ENCODE results near the gene NUDT17. TPM values are rescaled to one million over a fixed set of nuclear protein-coding genes. Genes with fewer than 3 reads are reported as not detected.

Gene NUDT17
- total and polyA plus RNA-seq, 3 experiments from 2014 or later: 1.6 to 2.8 (median 2.2) TPM

DNA sequence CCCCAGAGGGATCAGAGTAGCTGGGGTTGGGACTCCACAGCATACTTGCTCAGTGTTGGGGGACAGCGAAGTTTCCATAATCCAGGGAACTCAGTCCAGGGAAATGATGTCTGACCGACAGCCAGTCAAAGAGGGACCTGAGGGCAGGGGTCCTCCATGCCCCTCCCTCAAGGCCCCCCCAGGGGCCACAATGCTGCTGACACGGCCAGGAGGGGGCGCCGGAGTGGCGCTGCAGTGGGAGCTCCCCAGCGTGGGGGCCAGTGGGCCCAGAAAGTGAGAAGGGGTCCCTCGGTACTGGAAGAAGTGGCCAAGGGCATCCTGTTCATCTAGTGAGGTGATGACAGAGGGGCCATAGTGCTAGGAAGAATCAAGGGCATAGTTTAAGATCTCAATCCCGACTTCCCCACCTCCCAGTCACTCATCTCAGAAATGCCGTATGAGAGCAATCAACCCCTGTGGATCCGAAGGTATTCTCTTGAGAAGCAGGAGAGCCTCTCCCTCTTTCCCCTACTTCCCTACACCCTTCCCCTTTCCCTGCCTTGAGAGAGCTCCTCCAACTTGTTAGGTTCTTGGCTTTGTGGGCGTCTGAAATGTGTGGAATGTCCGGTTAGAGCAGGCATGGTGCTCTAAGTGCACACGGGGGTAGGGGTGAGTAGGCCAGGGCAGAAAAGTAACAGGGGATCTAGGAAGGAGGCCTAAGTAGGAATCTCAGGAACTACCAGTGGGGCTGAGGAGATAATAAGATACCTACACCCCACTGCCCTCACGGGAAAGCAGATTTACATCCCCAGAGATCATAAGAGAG, 4.1 kb downstream of the NUDT17 start:
- POLR2A ChIA-PET: interaction anchor here (5.4 kb wide), 1 partner anchor 9 kb away, joined by 44 read pairs; the partner anchor contains the start of gene PIAS3
- DNase-seq: no peak

DNA sequence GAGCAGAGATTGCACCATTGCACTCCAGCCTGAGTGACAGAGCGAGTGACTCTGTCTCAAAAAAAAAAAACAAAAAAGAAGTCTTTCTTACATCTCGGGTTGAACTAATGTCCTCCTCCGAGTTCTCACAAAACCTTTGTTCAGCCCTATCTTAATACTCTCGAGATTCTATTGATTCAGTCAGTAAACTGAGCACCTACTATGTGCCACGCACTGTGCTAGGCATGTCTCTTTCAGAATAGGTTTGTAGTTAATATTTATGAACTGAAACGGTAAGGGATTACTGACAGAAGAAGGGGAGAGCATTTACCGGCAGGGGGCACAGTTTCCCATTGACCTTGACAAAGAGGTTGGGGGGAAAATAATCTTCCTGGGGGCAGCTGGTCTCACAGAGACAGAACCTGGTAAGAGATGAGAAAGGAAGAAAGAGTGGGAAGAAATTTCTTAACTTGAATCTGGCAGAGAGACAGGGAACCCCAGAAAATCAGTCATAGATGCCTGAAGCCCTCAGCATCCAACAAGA, 10.1 kb downstream of the NUDT17 start:
- H3K27ac Mint-ChIP-seq: peak overlapping the region in 3 of 8 donors; percentile 16 to 83 (median 72)
- Histone ChIP-seq H3K9me3 (ENCODE audit: low read length) (no peaks in the 10 kb centered on the region), H3K27me3 (ENCODE audit: insufficient read depth, low read length, poor library complexity, severe bottlenecking) (no peaks in the 10 kb centered on the region), H3K4me3 (ENCODE audit: low read length) (no peak overlapping the region), H3K36me3 (ENCODE audit: insufficient read depth, low read length) (peaks cover 10% of the 10 kb centered on the region), H3K4me1 (ENCODE audit: insufficient read depth, low read length) (peaks cover 13% of the 10 kb centered on the region), H3K27ac (ENCODE audit: low read depth, low read length) (no peak overlapping the region)
- no peaks in the 10 kb centered on the region for H3K9me3 Mint-ChIP-seq
- POLR2A ChIA-PET: no interaction called here
- DNase-seq: no peak
- peaks cover 5 to 63% (median 11%) of the 10 kb centered on the region in 3 donors for H3K36me3 Mint-ChIP-seq
- CTCF ChIA-PET: interaction anchor here (10.2 kb wide), 1 partner anchor 8 kb away, joined by 160 read pairs; the partner anchor contains the start of gene NUDT17
- peaks cover 0 to 1% of the 10 kb centered on the region in 2 donors for H3K27me3 Mint-ChIP-seq
- H3K4me1 Mint-ChIP-seq: peaks cover 11 to 29% (median 29%) of the 10 kb centered on the region in 3 donors
- peak overlapping the region in 2 of 7 donors; percentile 40 to 88 for H3K4me3 Mint-ChIP-seq

More for the DNA sequence above, 4.1 kb downstream of the NUDT17 start:
- CTCF ChIA-PET: interaction anchor here (0.7 to 7.1 kb wide), 6 partner anchors 10 to 163 kb away, joined by 3 to 160 read pairs (median 4); partner anchors contain the start of gene PIAS3
- peaks cover 0 to under 1% of the 10 kb centered on the region in 2 donors for H3K27me3 Mint-ChIP-seq
- Histone ChIP-seq H3K9me3 (ENCODE audit: low read length) (no peaks in the 10 kb centered on the region), H3K27me3 (ENCODE audit: insufficient read depth, low read length, poor library complexity, severe bottlenecking) (no peaks in the 10 kb centered on the region), H3K36me3 (ENCODE audit: insufficient read depth, low read length) (peaks cover 6% of the 10 kb centered on the region), H3K4me1 (ENCODE audit: insufficient read depth, low read length) (peaks cover 10% of the 10 kb centered on the region), H3K4me3 (ENCODE audit: low read length) (no peak overlapping the region), H3K27ac (ENCODE audit: low read depth, low read length) (no peak overlapping the region)
- H3K4me3 Mint-ChIP-seq: no peak overlapping the region
- H3K36me3 Mint-ChIP-seq: peaks cover 5 to 56% (median 14%) of the 10 kb centered on the region in 3 donors
- peaks cover 5 to 7% (median 6%) of the 10 kb centered on the region in 3 donors for H3K4me1 Mint-ChIP-seq
- peak overlapping the region in 2 of 8 donors; percentile 5 to 69 for H3K27ac Mint-ChIP-seq
- no peaks in the 10 kb centered on the region for H3K9me3 Mint-ChIP-seq

DNA sequence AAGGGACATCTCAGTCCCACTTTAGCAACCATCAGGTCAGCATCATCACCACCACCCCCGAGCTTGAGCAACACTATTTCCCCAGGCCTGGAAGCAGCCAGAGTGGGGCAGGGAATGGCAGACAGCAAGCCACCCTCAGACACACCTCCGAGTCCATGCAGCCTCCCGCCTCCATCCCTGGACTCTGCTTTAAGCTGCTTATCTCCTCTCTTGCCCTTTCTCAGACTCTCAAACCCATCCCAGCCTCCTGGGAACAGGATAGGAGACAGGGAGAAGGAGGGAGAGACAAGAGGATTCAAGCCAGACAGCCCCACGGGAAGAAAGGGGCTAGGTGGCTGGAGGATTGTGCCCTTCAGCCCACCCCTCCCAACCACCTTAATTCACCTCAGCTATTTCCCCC, 11.7 kb downstream of the NUDT17 start:
- Mint-ChIP-seq H3K36me3 (peaks cover 0 to 51% (median 4%) of the 10 kb centered on the region in 3 donors), H3K27me3 (peaks cover 0 to 1% of the 10 kb centered on the region in 2 donors), H3K27ac (peak overlapping the region in 3 of 8 donors; percentile 70 to 94 (median 77)), H3K4me1 (peaks cover 11 to 29% (median 29%) of the 10 kb centered on the region in 3 donors), H3K9me3 (no peaks in the 10 kb centered on the region), H3K4me3 (peak overlapping the region; percentile 12 to 99 (median 41))
- Histone ChIP-seq H3K4me1 (ENCODE audit: insufficient read depth, low read length) (peaks cover 13% of the 10 kb centered on the region), H3K9me3 (ENCODE audit: low read length) (no peaks in the 10 kb centered on the region), H3K27ac (ENCODE audit: low read depth, low read length) (no peak overlapping the region), H3K36me3 (ENCODE audit: insufficient read depth, low read length) (peaks cover 7% of the 10 kb centered on the region), H3K27me3 (ENCODE audit: insufficient read depth, low read length, poor library complexity, severe bottlenecking) (no peaks in the 10 kb centered on the region), H3K4me3 (ENCODE audit: low read length) (no peak overlapping the region)
- CTCF ChIA-PET: interaction anchor here (0.6 to 10.2 kb wide), 8 partner anchors 10 to 154 kb away, joined by 3 to 160 read pairs (median 4); partner anchors contain the start of genes NUDT17 and TXNIP
- no peak for DNase-seq
- POLR2A ChIA-PET: interaction anchor here (1.2 to 3.3 kb wide), 4 partner anchors 10 to 70 kb away, joined by 3 to 44 read pairs (median 15); partner anchors contain the start of genes NUDT17, POLR3C, RBM8A and RNF115

DNA sequence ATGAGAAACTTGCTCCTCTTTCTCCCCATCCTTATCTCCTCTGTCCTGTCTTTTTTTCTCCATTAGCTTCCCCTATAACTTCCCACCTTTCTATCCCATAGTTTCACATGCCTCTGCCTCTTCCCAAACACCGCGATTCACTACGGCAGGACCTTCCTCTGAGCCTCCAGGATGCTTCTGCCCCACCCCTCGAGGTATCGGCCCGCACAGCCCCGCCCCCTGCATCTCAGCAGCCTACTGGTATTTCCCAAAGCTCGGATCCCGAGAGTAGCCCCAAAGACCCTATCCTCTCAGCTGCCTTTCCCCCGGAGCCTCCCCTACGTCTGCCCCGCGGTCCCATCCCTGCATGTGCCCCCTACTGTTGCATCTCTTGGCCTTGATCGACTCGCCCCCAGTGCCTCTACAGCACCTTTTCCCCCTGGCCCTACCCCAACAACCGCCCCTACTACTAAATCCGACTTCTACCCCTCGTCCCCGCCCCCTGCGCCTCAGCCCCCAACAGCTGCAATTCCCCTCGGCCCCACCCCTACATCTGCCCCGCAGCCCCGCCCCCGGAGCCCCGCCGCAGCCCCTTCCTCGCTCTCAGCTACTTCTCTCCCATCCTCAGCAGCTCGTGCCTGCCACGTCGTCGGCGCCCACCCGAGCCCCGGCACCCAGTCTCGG, 12.9 kb downstream of the NUDT17 start:
- Mint-ChIP-seq H3K4me1 (peaks cover 11 to 29% (median 29%) of the 10 kb centered on the region in 3 donors), H3K27ac (peak overlapping the region; percentile 38 to 94 (median 90)), H3K27me3 (peaks cover 0 to 1% of the 10 kb centered on the region in 2 donors), H3K36me3 (peaks cover 0 to 43% (median 4%) of the 10 kb centered on the region in 3 donors), H3K9me3 (no peaks in the 10 kb centered on the region), H3K4me3 (peak overlapping the region; percentile 93 to 99 (median 97))
- POLR2A ChIA-PET: interaction anchor here (0.6 to 3.3 kb wide), 16 partner anchors 11 to 179 kb away, joined by 3 to 44 read pairs (median 12); partner anchors contain the start of genes ANKRD34A, ANKRD35, LIX1L and NUDT17
- Histone ChIP-seq H3K4me1 (ENCODE audit: insufficient read depth, low read length) (peaks cover 13% of the 10 kb centered on the region), H3K9me3 (ENCODE audit: low read length) (no peaks in the 10 kb centered on the region), H3K4me3 (ENCODE audit: low read length) (peak overlapping the region; percentile 80), H3K27me3 (ENCODE audit: insufficient read depth, low read length, poor library complexity, severe bottlenecking) (no peaks in the 10 kb centered on the region), H3K36me3 (ENCODE audit: insufficient read depth, low read length) (peaks cover 7% of the 10 kb centered on the region), H3K27ac (ENCODE audit: low read depth, low read length) (peak overlapping the region; percentile 56)
- CTCF ChIA-PET: interaction anchor here (0.8 to 10.2 kb wide), 21 partner anchors 10 to 156 kb away, joined by 3 to 160 read pairs (median 5); partner anchors contain the start of genes ANKRD34A, ITGA10, NUDT17 and POLR3C
- peak in 3 of 5 donors; percentile 61 to 77 (median 66) for DNase-seq

GRCh38 chr1:145858901-145859490, 13.6 kb downstream of the NUDT17 start, which contains the start of gene PIAS3:
PIAS3 (minus strand) TSS chr1:145859081; CDS start chr1:145858990, 91 bp downstream.
- Mint-ChIP-seq H3K9me3 (no peaks in the 10 kb centered on the region), H3K4me3 (peak within 1 kb of the TSS; percentile 93 to 99 (median 97)), H3K27me3 (peaks cover 0 to 1% of the 10 kb centered on the region in 2 donors), H3K27ac (peak within 1 kb of the TSS; percentile 77 to 96 (median 90)), H3K4me1 (peaks cover 11 to 29% (median 29%) of the 10 kb centered on the region in 3 donors), H3K36me3 (peaks cover 0 to 36% (median 3%) of the 10 kb centered on the region in 3 donors)
- H3K36me3 ChIP-seq (ENCODE audit: insufficient read depth, low read length): peaks cover 7% of the 10 kb centered on the region
- H3K27ac ChIP-seq (ENCODE audit: low read depth, low read length): peak within 1 kb of the TSS; percentile 56
- DNase-seq: peak; percentile 74 to 86 (median 80)
- peak within 1 kb of the TSS; percentile 80 for H3K4me3 ChIP-seq (ENCODE audit: low read length)
- H3K9me3 ChIP-seq (ENCODE audit: low read length): no peaks in the 10 kb centered on the region
- CTCF ChIA-PET: interaction anchor here (0.5 to 10.2 kb wide), 24 partner anchors 10 to 156 kb away, joined by 3 to 160 read pairs (median 5); partner anchors contain the start of genes ANKRD34A, ANKRD35, ITGA10 and NUDT17
- no peaks in the 10 kb centered on the region for H3K27me3 ChIP-seq (ENCODE audit: insufficient read depth, low read length, poor library complexity, severe bottlenecking)
- POLR2A ChIA-PET: interaction anchor here (0.6 to 3.3 kb wide), 16 partner anchors 10 to 179 kb away, joined by 3 to 44 read pairs (median 12); partner anchors contain the start of genes ANKRD34A, ANKRD35, LIX1L and NUDT17
- H3K4me1 ChIP-seq (ENCODE audit: insufficient read depth, low read length): peaks cover 13% of the 10 kb centered on the region

- peaks cover 0 to 1% of the 10 kb centered on the region in 2 donors for H3K27me3 Mint-ChIP-seq
- peak overlapping the region; percentile 77 to 96 (median 90) for H3K27ac Mint-ChIP-seq
- ChIA-PET CTCF (interaction anchor here (0.5 to 10.2 kb wide), 20 partner anchors 9 to 152 kb away, joined by 3 to 160 read pairs (median 6); partner anchors contain the start of genes ANKRD34A, ANKRD35, ITGA10 and NUDT17), POLR2A (interaction anchor here (0.6 to 3.3 kb wide), 15 partner anchors 10 to 178 kb away, joined by 3 to 44 read pairs (median 12); partner anchors contain the start of genes ANKRD34A, ANKRD35, LIX1L and NUDT17)
- no peaks in the 10 kb centered on the region for H3K9me3 ChIP-seq (ENCODE audit: low read length)
- peak overlapping the region; percentile 80 for H3K4me3 ChIP-seq (ENCODE audit: low read length)
- peak overlapping the region; percentile 93 to 99 (median 97) for H3K4me3 Mint-ChIP-seq
- peaks cover 7% of the 10 kb centered on the region for H3K36me3 ChIP-seq (ENCODE audit: insufficient read depth, low read length)
- H3K27ac ChIP-seq (ENCODE audit: low read depth, low read length): peak overlapping the region; percentile 56
- no peaks in the 10 kb centered on the region for H3K27me3 ChIP-seq (ENCODE audit: insufficient read depth, low read length, poor library complexity, severe bottlenecking)
- peaks cover 13% of the 10 kb centered on the region for H3K4me1 ChIP-seq (ENCODE audit: insufficient read depth, low read length)
- peak; percentile 69 to 84 (median 71) for DNase-seq
- H3K36me3 Mint-ChIP-seq: peaks cover 0 to 31% (median 2%) of the 10 kb centered on the region in 3 donors
- H3K9me3 Mint-ChIP-seq: no peaks in the 10 kb centered on the region
- H3K4me1 Mint-ChIP-seq: peaks cover 11 to 29% (median 29%) of the 10 kb centered on the region in 3 donors
These were observed 14.1 kb downstream of the NUDT17 start for GRCh38 chr1:145859491-145860023.
